ENCODE measurements around the gene IFI16.
"Not testable (repeated sequence)": the region's sequence is repeated elsewhere in the genome, so short reads cannot be mapped to it uniquely, and the experiment has no call there.

DNA sequence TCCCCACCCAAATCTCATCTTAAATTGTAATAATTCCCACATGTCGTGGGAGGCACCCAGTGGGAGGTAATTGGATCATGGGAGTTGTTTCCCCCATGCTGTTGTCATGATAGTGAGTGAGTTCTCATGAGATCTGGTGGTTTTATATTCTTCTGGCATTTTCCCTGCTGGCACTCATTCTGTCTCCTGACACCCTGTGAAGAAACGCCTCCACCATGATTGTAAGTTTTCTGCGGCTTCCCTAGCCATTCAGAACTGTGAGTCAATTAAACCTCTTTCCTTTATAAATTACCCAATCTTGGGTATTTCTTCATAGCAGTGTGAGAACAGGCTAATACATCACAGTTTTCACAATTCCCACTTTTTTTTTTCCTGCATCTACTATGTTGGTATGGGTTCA is 93.3 kb downstream of the IFI16 start:
- not testable (repeated sequence) for TF ChIP-seq POLR2A, CTCF (IDR thresholded peaks at IDR 0.05)
